Endothelial cell of umbilical vein (primary cell): ENCODE results near the gene PFKP. TPM values are rescaled to one million over a fixed set of nuclear protein-coding genes. Genes with fewer than 3 reads are reported as not detected.

Experiments used
- BruUV-seq: library from RNA; stranded (reverse); fragments of 400-500 nt; replicated peaks from 2 replicates; lab custom pipeline; 2021; lab: Mats Ljungman, UMichigan
- CTCF ChIA-PET: fragments of 300-600, 350-600 bp; sonication (Branson Sonifier 250); formaldehyde crosslinking; loops from one replicate; lab custom pipeline; 2021; ENCODE audit warnings: antibody characterized with exemption, inconsistent platforms; lab: Charles Lee
- POLR2A ChIA-PET: fragments of 300-600, 350-600 bp; sonication (Branson Sonifier 250); formaldehyde crosslinking; loops from one replicate; lab custom pipeline; 2021; ENCODE audit warnings: antibody characterized with exemption, inconsistent platforms; lab: Charles Lee
- DNase-seq: peaks from one replicate; pipeline ENCODE4 v3.0.0-alpha.2; 2011; ENCODE audit warnings: low read depth, low spot score
- FAIRE-seq: peaks from 2 replicates; lab custom pipeline; 2011; peaks lifted over from hg19 to GRCh38; lab: Jason Lieb, UNC
- H2AFZ ChIP-seq: 2 replicates; pipeline ENCODE4 v1.6.0; 2012; ENCODE audit warnings: low read depth, low read length, control low read depth, inconsistent platforms
- H3K27ac ChIP-seq: 2 replicates; pipeline ENCODE4 v1.5.1; 2011; ENCODE audit warnings: low read depth, mild to moderate bottlenecking, control low read depth, low read length, moderate library complexity; ENCODE audit not compliant: insufficient read depth
- H3K27me3 ChIP-seq, 2 experiments: 2 replicates each; pipeline versions ENCODE4 v1.6.0 to v1.6.1; 2011; ENCODE audit warnings: low read length in 2 of 2, mixed read lengths in 1 of 2; ENCODE audit not compliant: control insufficient read depth in 2 of 2, insufficient read depth in 2 of 2
- H3K36me3 ChIP-seq, 2 experiments: 2 replicates in 1 of 2; 3 replicates in 1 of 2; pipeline ENCODE4 v1.5.1; 2011; ENCODE audit warnings: low read length in 2 of 2, mild to moderate bottlenecking in 1 of 2, moderate library complexity in 1 of 2; ENCODE audit not compliant: control insufficient read depth in 2 of 2, insufficient read depth in 2 of 2; ENCODE audit errors: extremely low read depth in 1 of 2
- H3K4me1 ChIP-seq: 3 replicates; pipeline ENCODE4 v1.5.1; 2011; ENCODE audit warnings: mild to moderate bottlenecking, low read length; ENCODE audit not compliant: control insufficient read depth, insufficient read depth; ENCODE audit errors: extremely low read depth
- H3K4me2 ChIP-seq: 2 replicates; pipeline ENCODE4 v1.6.1; 2011; ENCODE audit warnings: low read length, control low read depth, mixed read lengths; ENCODE audit not compliant: insufficient read depth
- H3K4me3 ChIP-seq, 3 experiments: fragments of 200-600 bp in 1 of 3; sonication (generic), shearing (Covaris generic) in 1 of 3; replicated peaks in 1 of 3; 2 replicates each; pipeline ENCODE4 v1.5.1; 2011 to 2016; ENCODE audit warnings: control low read depth in 3 of 3, low read length in 3 of 3, mild to moderate bottlenecking in 2 of 3, inconsistent platforms in 1 of 3, low read depth in 1 of 3, moderate library complexity in 1 of 3; ENCODE audit not compliant: insufficient read depth in 1 of 3
- H3K79me2 ChIP-seq: 2 replicates; pipeline ENCODE4 v1.6.0; 2012; ENCODE audit warnings: low read length, inconsistent platforms; ENCODE audit not compliant: control insufficient read depth, insufficient read depth
- H3K9ac ChIP-seq: replicated peaks from 2 replicates; pipeline ENCODE3; 2011; ENCODE audit warnings: low read length, control low read depth; ENCODE audit not compliant: insufficient read depth; ENCODE audit errors: extremely low read depth
- H3K9me1 ChIP-seq: replicated peaks from 3 replicates; pipeline ENCODE4 v1.6.0; 2011; ENCODE audit warnings: mild to moderate bottlenecking, low read length; ENCODE audit not compliant: control insufficient read depth, insufficient read depth; ENCODE audit errors: extremely low read depth
- H3K9me3 ChIP-seq: replicated peaks from 2 replicates; pipeline ENCODE4 v1.5.1; 2012; ENCODE audit warnings: low read length, inconsistent platforms; ENCODE audit not compliant: control insufficient read depth, insufficient read depth
- H4K20me1 ChIP-seq: replicated peaks from 2 replicates; pipeline ENCODE3; 2011; ENCODE audit warnings: mild to moderate bottlenecking, low read length; ENCODE audit not compliant: control insufficient read depth, insufficient read depth; ENCODE audit errors: extremely low read depth
- EZH2 ChIP-seq: IDR thresholded peaks from 2 replicates; pipeline ENCODE4 v1.6.1; 2012; ENCODE audit warnings: borderline replicate concordance, low read depth, mild to moderate bottlenecking, moderate library complexity, low read length, inconsistent platforms; ENCODE audit not compliant: severe bottlenecking
- FOS ChIP-seq: IDR thresholded peaks from 2 replicates; pipeline ENCODE4 v1.6.1; 2011; ENCODE audit warnings: mild to moderate bottlenecking, low read length, moderate library complexity, borderline replicate concordance; ENCODE audit not compliant: insufficient read depth
- GATA2 ChIP-seq: IDR thresholded peaks from 2 replicates; pipeline ENCODE4 v1.7.0; 2011; ENCODE audit warnings: low read depth, mild to moderate bottlenecking, moderate library complexity, mixed read lengths, low read length; ENCODE audit not compliant: insufficient read length, insufficient read depth
- JUN ChIP-seq: IDR thresholded peaks from 2 replicates; pipeline ENCODE4 v1.6.1; 2011; ENCODE audit warnings: borderline replicate concordance, low read depth; ENCODE audit not compliant: insufficient read length, insufficient read depth
- MYC ChIP-seq: IDR thresholded peaks from one replicate; pipeline ENCODE4 v1.6.1; 2011; ENCODE audit warnings: mild to moderate bottlenecking, low read depth, low read length
- POLR2A ChIP-seq: IDR thresholded peaks from 2 replicates; pipeline ENCODE4 v1.6.1; 2012; ENCODE audit warnings: low read depth, mild to moderate bottlenecking, control low read depth, low read length
- POLR2AphosphoS5 ChIP-seq: IDR thresholded peaks from 2 replicates; pipeline ENCODE4 v1.6.1; 2012; ENCODE audit warnings: low read depth, mild to moderate bottlenecking, control low read depth, low read length, moderate library complexity; ENCODE audit not compliant: insufficient read depth
- dilution Hi-C: fragments of 300-500 bp; cut with MboI; formaldehyde crosslinking; loops from one replicate; pipeline ENCODE4 v1.15.0; 2019; ENCODE audit warnings: low sequenced_read_pairs; ENCODE audit not compliant: extremely low pct_ligation_motif_present
- intact Hi-C: fragments of 100-400 bp; cut with micrococcal nuclease; formaldehyde crosslinking; loops from one replicate; pipeline ENCODE4 v1.10.0; 2022
- polyA plus RNA-seq, 4 experiments: library from polyadenylated mRNA; depleted of rRNA in 3 of 4; stranded (reverse) in 3 of 4; unstranded in 1 of 4; fragments of >200 nt; gene quantifications; 2 replicates each; pipeline versions ENCODE4 v1.2.1 to v1.2.3, GENCODE V29; 2011 to 2012; ENCODE audit warnings: missing spikeins in 1 of 4
- total RNA-seq: library from RNA; stranded (reverse); gene quantifications from 2 replicates; pipeline ENCODE4 v1.2.3, GENCODE V29; 2021
- TF ChIP-seq, protein P1 (sequence below), 2 donors: IDR thresholded peaks; 1 replicate in 1 of 2; 2 replicates in 1 of 2; pipeline ENCODE4 v1.5.1; 2011; ENCODE audit warnings: low read length in 2 of 2, mild to moderate bottlenecking in 2 of 2, moderate library complexity in 2 of 2, control low read depth in 1 of 2, inconsistent platforms in 1 of 2, low read depth in 1 of 2; ENCODE audit not compliant: insufficient read depth in 1 of 2; ENCODE audit errors: extremely low read depth in 1 of 2
- TF ChIP-seq, protein P2 (sequence below): IDR thresholded peaks from 2 replicates; pipeline ENCODE4 v1.6.1; 2011; ENCODE audit not compliant: insufficient read depth, insufficient read length

The PFKP gene
- total and polyA plus RNA-seq, 2 donors (not counting 3 experiments of a cell fraction or from before 2014, with no cell fraction given), result 185 to 359 TPM

DNA sequence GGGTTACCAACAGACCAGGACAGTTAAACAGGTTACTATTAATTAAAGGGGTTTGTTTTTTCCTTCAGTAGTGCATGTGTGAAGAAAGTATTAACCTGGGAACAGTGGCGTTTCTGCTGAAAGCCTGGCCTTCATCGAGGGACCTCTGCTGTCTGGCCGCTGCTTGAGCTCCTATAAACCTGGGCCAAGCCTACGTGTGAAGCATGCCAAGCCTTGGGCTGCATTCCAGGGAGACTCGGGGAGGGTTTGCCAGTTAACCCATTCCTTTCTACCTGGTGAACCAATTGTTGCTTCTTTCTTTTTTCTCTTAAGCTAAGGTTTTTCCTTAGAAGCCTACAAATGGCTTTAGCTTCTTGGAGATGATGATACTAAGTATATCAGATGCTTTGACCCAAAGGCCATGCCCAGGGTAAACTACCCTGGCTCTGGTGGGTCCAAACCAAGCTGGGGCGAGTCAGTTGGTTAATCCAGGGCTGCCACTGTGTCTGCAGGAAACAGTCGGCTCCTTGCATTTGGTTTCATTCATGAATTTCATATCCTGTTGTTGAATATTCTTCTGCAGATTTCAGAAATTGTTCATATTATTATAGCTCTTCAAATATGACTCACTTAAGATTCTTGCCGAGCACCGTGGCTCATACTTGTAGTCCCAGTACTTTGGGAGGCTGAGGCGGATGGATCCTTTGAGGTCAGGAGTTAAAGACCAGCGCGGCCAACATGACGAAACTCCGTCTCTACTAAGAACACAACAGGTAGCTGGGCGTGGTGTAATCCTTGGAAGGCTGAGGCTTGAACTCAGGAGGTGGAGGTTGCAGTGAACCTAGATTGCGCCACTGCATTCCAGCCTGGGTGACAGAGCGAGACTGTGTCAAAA is 23.8 kb downstream of the PFKP start:
- H3K9me1 ChIP-seq, result no peaks in the 10 kb centered on the region
- peaks cover 0 to 8% of the 10 kb centered on the region in 2 experiments for H3K36me3 ChIP-seq
- FAIRE-seq, result peak; percentile 70
- peaks cover 80% of the 10 kb centered on the region for H3K4me1 ChIP-seq
- POLR2A ChIA-PET, result interaction anchor here (1.3 kb wide), 1 partner anchor 20 kb away, joined by 5 read pairs; no protein-coding TSS in a partner anchor
- peak overlapping the region; percentile 79 for H3K9ac ChIP-seq
- no peaks in the 10 kb centered on the region for H3K9me3 ChIP-seq
- peak; percentile 86 for DNase-seq
- H4K20me1 ChIP-seq, result no peaks in the 10 kb centered on the region
- CTCF ChIA-PET, result interaction anchor here (0.7 to 2.0 kb wide), 10 partner anchors 9 to 46 kb away, joined by 3 to 14 read pairs (median 4); no protein-coding TSS in a partner anchor
- BruUV-seq, result TSS peak; percentile 5
- intact Hi-C loops (loop anchor here (1.0 to 10.0 kb wide), 2 partner anchors 20 to 1684 kb away; no protein-coding TSS in a partner anchor), dilution Hi-C loops (no loop called here)
- peak overlapping the region; percentile 97 for H3K27ac ChIP-seq
- no peaks in the 10 kb centered on the region for H3K27me3 ChIP-seq
- no peak overlapping the region for H3K4me3 ChIP-seq
- H2AFZ ChIP-seq, result no peak overlapping the region
- peaks cover 71% of the 10 kb centered on the region for H3K79me2 ChIP-seq
- TF ChIP-seq MYC, result no peak
- peak; percentile 62 for TF ChIP-seq POLR2AphosphoS5
- TF ChIP-seq, protein P1, sequence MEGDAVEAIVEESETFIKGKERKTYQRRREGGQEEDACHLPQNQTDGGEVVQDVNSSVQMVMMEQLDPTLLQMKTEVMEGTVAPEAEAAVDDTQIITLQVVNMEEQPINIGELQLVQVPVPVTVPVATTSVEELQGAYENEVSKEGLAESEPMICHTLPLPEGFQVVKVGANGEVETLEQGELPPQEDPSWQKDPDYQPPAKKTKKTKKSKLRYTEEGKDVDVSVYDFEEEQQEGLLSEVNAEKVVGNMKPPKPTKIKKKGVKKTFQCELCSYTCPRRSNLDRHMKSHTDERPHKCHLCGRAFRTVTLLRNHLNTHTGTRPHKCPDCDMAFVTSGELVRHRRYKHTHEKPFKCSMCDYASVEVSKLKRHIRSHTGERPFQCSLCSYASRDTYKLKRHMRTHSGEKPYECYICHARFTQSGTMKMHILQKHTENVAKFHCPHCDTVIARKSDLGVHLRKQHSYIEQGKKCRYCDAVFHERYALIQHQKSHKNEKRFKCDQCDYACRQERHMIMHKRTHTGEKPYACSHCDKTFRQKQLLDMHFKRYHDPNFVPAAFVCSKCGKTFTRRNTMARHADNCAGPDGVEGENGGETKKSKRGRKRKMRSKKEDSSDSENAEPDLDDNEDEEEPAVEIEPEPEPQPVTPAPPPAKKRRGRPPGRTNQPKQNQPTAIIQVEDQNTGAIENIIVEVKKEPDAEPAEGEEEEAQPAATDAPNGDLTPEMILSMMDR (IDR thresholded peaks at IDR 0.05; ENCODE audit: extremely low read depth in 1 of 2, insufficient read depth in 1 of 2, low read depth in 1 of 2, low read length in 2 of 2), result no peak
- TF ChIP-seq, protein P2, sequence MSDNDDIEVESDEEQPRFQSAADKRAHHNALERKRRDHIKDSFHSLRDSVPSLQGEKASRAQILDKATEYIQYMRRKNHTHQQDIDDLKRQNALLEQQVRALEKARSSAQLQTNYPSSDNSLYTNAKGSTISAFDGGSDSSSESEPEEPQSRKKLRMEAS, result no peak
- no peak for TF ChIP-seq POLR2A
- TF ChIP-seq FOS, result peak; percentile 84
- TF ChIP-seq GATA2, result no peak
- TF ChIP-seq EZH2, result no peak
- TF ChIP-seq JUN, result peak; percentile 58
- H3K4me2 ChIP-seq, result peak overlapping the region; percentile 75
